Brain microvascular endothelial cell (primary cell): Measurements from ENCODE around the gene PPM1D.
A peak's percentile ranks its signal among the peaks of the same experiment; 100 is the strongest.
"Not testable (repeated sequence)": the region's sequence is repeated elsewhere in the genome, so short reads cannot be mapped to it uniquely, and the experiment has no call there.

ENCODE experiments used
- DNase-seq: peaks from one replicate; pipeline ENCODE4 v3.0.0-alpha.2; 2020
- H3K27ac ChIP-seq: fragments of 250-450 bp; sonication (Bioruptor Pico); 2 replicates; pipeline ENCODE4 v1.5.1; 2020; ENCODE audit warnings: mild to moderate bottlenecking, moderate library complexity
- H3K27me3 ChIP-seq: fragments of 250-450 bp; sonication (Bioruptor Pico); replicated peaks from 2 replicates; pipeline ENCODE4 v1.5.1; 2020; ENCODE audit warnings: mild to moderate bottlenecking
- H3K36me3 ChIP-seq: fragments of 250-450 bp; sonication (Bioruptor Pico); replicated peaks from 2 replicates; pipeline ENCODE4 v1.5.1; 2020; ENCODE audit warnings: mild to moderate bottlenecking
- H3K4me3 ChIP-seq: 2 replicates; pipeline ENCODE4 v1.5.1; 2011; ENCODE audit warnings: low read depth, mild to moderate bottlenecking, control low read depth, low read length, moderate library complexity
- CTCF ChIP-seq: IDR thresholded peaks from 2 replicates; pipeline ENCODE4 v1.5.1; 2011; ENCODE audit warnings: low read depth, mild to moderate bottlenecking, moderate library complexity, low read length, control low read depth, inconsistent platforms; ENCODE audit errors: missing control alignments
- in situ Hi-C: cut with HindIII; loops from 2 replicates; pipeline ENCODE4 v1.10.0; 2017; ENCODE audit warnings: low sequenced_read_pairs, low pct_ligation_motif_present

The PPM1D gene

DNA sequence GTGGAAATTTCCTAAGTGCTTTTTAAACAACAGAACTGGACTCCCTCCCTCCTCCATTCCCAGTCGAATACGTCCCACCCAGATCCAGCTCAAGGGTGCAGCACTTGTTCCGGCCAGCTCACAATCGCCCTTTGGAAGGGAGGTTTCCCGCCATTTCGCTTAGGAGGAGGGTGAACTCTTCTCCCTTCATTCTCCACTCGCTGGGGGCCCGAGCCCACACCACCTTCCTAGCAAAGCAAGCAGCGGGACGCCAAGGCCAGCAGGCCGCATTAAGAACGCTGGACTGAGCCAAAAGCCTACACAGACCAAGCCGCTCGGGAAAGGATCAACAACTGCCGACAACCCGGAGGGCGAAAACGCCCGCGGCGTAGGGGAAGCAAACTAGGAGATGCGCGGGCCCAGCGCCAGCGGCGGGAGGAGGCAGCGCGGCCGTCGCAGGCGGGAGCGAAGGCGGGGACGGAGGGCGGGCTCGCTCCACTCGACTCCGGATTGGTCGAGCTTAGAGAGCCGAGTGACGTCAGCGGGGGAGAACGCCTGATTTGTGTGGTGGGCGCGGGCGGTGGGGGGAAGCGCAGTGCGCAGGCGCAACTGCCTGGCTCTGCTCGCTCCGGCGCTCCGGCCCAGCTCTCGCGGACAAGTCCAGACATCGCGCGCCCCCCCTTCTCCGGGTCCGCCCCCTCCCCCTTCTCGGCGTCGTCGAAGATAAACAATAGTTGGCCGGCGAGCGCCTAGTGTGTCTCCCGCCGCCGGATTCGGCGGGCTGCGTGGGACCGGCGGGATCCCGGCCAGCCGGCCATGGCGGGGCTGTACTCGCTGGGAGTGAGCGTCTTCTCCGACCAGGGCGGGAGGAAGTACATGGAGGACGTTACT lies at the start of gene PPM1D:
TSS of gene PPM1D (plus strand) at position 574 of the 870 bp plus-strand sequence. CDS start at position 796, 222 bp downstream.
- H3K36me3 ChIP-seq = no peaks in the 10 kb centered on the region
- peak; percentile 99 for DNase-seq
- peak within 1 kb of the TSS; percentile 91 for H3K4me3 ChIP-seq
- TF ChIP-seq CTCF = no peak
- H3K27me3 ChIP-seq = no peaks in the 10 kb centered on the region
- peak within 1 kb of the TSS; percentile 77 for H3K27ac ChIP-seq
- in situ Hi-C loops = no loop called here

GRCh38 chr17:60552255-60552654 lies 47.7 kb upstream of the PPM1D start:
- in situ Hi-C loops, DNase-seq, H3K4me3 ChIP-seq, H3K36me3 ChIP-seq, H3K27ac ChIP-seq, H3K27me3 ChIP-seq: not testable (repeated sequence)

GRCh38 chr17:60554377-60554788 lies 45.6 kb upstream of the PPM1D start:
- TF ChIP-seq CTCF = no peak
- Histone ChIP-seq H3K36me3 (no peaks in the 10 kb centered on the region), H3K27me3 (no peaks in the 10 kb centered on the region), H3K4me3 (no peak overlapping the region), H3K27ac (no peak overlapping the region)
- in situ Hi-C loops = no loop called here
- peak; percentile 81 for DNase-seq

- in situ Hi-C loops = no loop called here
- Histone ChIP-seq H3K27me3 (no peaks in the 10 kb centered on the region), H3K36me3 (no peaks in the 10 kb centered on the region), H3K4me3 (no peak overlapping the region), H3K27ac (no peak overlapping the region)
- no peak for TF ChIP-seq CTCF
- no peak for DNase-seq
Observed at GRCh38 chr17:60555786-60556185, 44.2 kb upstream of the PPM1D start.

- in situ Hi-C loops = no loop called here
- Histone ChIP-seq H3K36me3 (no peaks in the 10 kb centered on the region), H3K27ac (no peak overlapping the region), H3K27me3 (no peaks in the 10 kb centered on the region), H3K4me3 (no peak overlapping the region)
- no peak for TF ChIP-seq CTCF
- no peak for DNase-seq
Observed at GRCh38 chr17:60557805-60558204, 42.2 kb upstream of the PPM1D start.

DNA sequence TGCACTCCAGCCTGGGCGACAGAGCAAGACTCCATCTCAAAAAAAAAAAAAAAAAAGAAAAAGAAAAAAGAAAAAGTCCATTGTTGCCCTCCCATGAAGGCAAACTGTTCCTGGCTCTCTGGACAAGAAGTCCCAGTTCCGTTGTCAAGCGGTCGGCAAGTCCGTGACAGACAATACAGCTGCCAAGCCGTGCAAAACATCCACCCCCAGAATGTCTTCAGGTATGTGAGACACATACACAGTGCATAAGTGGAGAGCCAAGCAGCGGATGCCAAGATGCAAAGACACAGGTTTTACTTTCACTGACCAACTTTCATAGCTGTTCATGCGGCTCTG lies 40.4 kb upstream of the PPM1D start:
- no peak overlapping the region for H3K27ac ChIP-seq
- no peaks in the 10 kb centered on the region for H3K27me3 ChIP-seq
- in situ Hi-C loops = no loop called here
- no peak for TF ChIP-seq CTCF
- DNase-seq = no peak
- H3K36me3 ChIP-seq = no peaks in the 10 kb centered on the region
- H3K4me3 ChIP-seq = no peak overlapping the region
